Measurements from ENCODE around the gene URI1.

Gene URI1

GRCh38 chr19:29976151-29976943 lies 34.3 kb downstream of the URI1 start:
- no peak for DNase-seq

- DNase-seq: no peak
Measured at GRCh38 chr19:29978080-29978479, 36.0 kb downstream of the URI1 start.

- no peak for DNase-seq
Measured at GRCh38 chr19:29983568-29983967, 41.5 kb downstream of the URI1 start.

GRCh38 chr19:29985196-29985595 lies 43.2 kb downstream of the URI1 start:
- no peak for DNase-seq

DNA sequence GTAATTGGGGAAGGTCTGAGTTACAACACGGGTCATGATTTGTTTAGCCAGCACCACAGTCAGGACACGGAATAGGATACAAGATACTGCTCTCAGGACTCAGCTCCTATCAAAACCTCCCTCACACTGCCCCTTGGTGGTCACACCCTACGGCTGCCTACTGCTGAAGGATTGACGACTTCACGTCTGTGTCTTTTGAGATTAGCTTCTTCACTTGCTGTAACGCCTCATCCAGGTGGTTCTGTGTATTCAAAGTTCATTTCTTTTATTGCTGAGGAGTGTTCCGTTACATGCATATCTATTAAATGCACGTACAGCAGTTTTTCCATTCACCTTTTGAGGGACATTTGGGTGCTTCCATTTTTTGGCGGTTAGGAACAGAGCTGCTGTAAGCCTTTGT lies 46.3 kb downstream of the URI1 start:
- no peak for DNase-seq

GRCh38 chr19:29992233-29992867 lies 50.3 kb downstream of the URI1 start:
- no peak for DNase-seq

DNA sequence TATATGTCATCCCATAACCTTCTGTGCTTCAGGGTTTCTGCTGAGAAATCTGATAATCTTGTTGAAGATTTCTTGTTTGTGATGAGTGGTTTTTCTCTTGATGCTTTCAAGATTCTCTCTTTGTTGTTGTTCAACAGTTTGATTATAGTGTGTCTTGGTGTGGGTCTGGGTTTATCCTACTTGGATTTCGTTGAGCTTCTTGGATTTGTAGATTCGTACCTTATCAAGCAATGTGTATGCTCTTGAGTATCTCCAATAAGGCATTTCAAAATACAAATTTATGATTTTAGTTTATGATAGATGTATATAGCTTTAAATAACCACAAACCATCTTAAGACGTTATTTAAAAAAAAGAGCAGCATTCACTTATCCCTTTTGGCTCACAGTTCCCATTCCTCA lies 57.5 kb downstream of the URI1 start:
- DNase-seq: no peak

DNA sequence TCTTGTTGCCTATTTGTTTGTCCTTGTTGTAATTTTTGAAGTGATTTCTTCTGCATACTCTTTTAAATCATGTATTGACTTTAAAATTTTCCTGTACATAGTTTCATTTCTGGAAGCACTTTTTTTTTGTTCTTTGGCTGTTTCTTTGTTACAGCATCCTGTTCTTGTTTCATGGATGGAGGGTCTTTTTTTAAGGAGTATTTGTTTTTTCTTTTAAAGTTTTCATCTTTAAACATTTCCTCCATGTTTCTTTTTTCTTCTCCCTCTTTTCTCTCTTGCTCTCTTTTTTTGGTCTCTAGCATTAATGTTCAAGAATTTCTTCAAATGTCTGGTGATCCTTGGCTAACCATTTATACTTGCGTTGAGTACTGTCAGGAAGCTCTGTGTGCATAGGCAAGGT lies 58.8 kb downstream of the URI1 start:
- no peak for DNase-seq

GRCh38 chr19:30001301-30001700 lies 59.3 kb downstream of the URI1 start:
- DNase-seq: no peak

DNA sequence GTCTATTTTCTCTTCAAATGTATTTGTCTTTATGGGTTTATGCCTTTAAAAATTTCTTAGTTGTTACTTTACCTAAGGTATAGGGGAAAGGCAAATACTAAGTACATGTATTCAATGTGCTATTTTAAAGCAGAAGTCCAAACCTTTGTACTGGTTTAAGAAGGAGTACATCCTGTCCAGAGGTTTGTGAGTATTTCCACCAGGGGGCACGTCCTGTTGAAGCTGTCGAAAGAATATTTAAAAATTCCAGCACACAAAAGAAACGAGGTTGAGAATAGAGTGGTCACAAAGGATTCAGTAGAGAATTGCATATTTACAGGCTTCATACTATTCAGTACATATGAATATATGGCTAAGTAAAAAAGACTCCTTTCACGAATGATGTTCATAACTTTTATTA lies 59.8 kb downstream of the URI1 start:
- no peak for DNase-seq

DNA sequence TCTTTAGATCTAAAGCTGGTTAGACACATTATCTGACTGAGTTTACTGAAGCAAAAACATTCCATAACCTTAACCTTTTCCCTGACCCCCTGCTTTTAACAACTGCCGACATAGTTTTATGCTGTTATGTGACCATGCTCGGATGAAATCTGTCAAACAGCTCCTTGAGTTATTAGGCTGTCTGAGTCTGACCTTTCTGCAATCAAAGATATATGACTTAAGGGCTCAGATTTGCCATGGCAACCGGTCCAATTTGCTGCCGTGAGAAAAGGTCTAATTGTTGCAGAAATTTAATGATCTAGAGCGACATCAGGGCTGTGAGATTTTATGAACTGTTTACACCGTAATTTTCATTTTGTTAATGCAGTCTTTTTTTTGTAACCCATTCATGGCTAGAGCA lies 61.8 kb downstream of the URI1 start:
- DNase-seq: no peak

GRCh38 chr19:30004403-30004802 lies 62.4 kb downstream of the URI1 start:
- no peak for DNase-seq

- DNase-seq: no peak
Measured at GRCh38 chr19:30006207-30006606, 64.2 kb downstream of the URI1 start.

- no peak for DNase-seq
Measured at GRCh38 chr19:30008169-30008568, 66.1 kb downstream of the URI1 start.

DNA sequence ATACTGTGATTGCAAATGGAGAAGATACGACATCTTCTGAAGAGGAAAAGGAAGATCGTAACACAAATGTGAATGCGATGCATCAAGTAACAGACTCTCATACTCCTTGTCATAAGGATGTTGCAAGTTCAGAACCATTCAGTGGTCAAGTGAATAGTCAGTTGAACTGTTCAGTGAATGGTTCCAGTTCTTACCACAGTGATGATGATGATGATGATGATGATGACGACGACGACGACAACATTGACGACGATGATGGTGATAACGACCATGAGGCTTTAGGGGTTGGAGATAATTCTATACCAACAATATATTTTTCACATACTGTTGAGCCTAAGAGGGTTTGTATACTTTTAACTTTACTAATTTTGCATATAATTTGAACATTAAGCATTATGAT lies 67.0 kb downstream of the URI1 start:
- DNase-seq: no peak

DNA sequence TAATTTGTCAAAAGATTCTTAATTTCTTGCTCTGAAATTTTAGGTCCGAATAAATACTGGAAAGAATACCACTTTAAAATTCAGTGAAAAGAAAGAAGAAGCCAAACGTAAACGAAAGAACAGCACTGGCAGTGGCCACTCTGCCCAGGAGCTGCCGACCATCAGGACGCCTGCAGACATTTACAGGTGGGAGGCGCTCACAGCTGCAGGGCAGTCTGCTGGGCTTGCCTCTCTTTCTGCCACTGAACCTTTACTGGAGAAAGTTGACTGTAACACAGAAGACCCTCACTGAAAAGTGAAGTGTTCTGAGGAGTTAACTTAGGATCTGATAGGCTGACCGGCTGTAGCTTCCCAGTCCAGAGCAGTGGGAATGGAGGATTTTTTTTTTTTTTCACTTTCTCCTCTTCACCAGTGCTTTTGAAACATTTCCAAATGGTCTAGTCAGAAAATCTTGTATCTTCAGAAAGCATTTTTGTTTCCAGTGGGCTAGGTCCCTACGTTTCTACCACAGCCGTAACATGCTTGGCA lies 69.1 kb downstream of the URI1 start:
- no peak for DNase-seq

- DNase-seq: no peak
Measured at GRCh38 chr19:30014770-30015169, 72.7 kb downstream of the URI1 start.

GRCh38 chr19:30017172-30017571 lies 75.1 kb downstream of the URI1 start:
- no peak for DNase-seq

GRCh38 chr19:30020189-30020588 lies 78.2 kb downstream of the URI1 start:
- no peak for DNase-seq

- DNase-seq: no peak
Measured at GRCh38 chr19:30022659-30023058, 80.6 kb downstream of the URI1 start.

GRCh38 chr19:30023330-30023729 lies 81.3 kb downstream of the URI1 start:
- DNase-seq: no peak

GRCh38 chr19:30024091-30024490 lies 82.1 kb downstream of the URI1 start:
- DNase-seq: no peak

GRCh38 chr19:30026933-30027332 lies 84.9 kb downstream of the URI1 start:
- no peak for DNase-seq

Data from NCI-H1048 (cell line).